Neural cell (in vitro differentiated cells): ENCODE measurements around the gene SH3PXD2A. TPM values are rescaled to one million over a fixed set of nuclear protein-coding genes. Genes with fewer than 3 reads are reported as not detected.

ENCODE experiments used
- H2AFZ ChIP-seq: fragments of 200-600, 300-800 bp; sonication (generic), shearing (Covaris generic); 2 replicates; pipeline ENCODE4 v1.6.0; 2014; ENCODE audit warnings: low read depth, mild to moderate bottlenecking, antibody characterized with exemption, low read length, moderate library complexity
- H3F3A ChIP-seq: fragments of 200-600 bp; shearing (Covaris generic); 2 replicates; pipeline ENCODE4 v1.6.1; 2016; ENCODE audit warnings: mild to moderate bottlenecking, moderate library complexity, mixed read lengths, antibody characterized with exemption, low read length; ENCODE audit not compliant: insufficient read depth, poor library complexity, severe bottlenecking
- H3K27ac ChIP-seq: fragments of 200-600, 300-800 bp; sonication (generic), shearing (Covaris generic); 2 replicates; pipeline ENCODE4 v1.5.1; 2014; ENCODE audit warnings: mild to moderate bottlenecking, low read length, moderate library complexity
- H3K27me3 ChIP-seq: fragments of 300-800, 200-600 bp; sonication (generic), shearing (Covaris generic); 2 replicates; pipeline ENCODE4 v1.6.0; 2014; ENCODE audit warnings: mild to moderate bottlenecking, low read depth, low read length, moderate library complexity; ENCODE audit not compliant: insufficient read depth
- H3K36me3 ChIP-seq: fragments of 300-800, 200-600 bp; sonication (generic), shearing (Covaris generic); 2 replicates; pipeline ENCODE4 v1.5.1; 2014; ENCODE audit warnings: mild to moderate bottlenecking, antibody characterized with exemption, low read length, moderate library complexity; ENCODE audit not compliant: insufficient read depth
- H3K4me2 ChIP-seq: fragments of 300-800, 200-600 bp; sonication (generic), shearing (Covaris generic); 2 replicates; pipeline ENCODE4 v1.6.0; 2014; ENCODE audit warnings: mild to moderate bottlenecking, low read length
- H3K4me3 ChIP-seq: fragments of 300-800, 200-600 bp; sonication (generic), shearing (Covaris generic); 2 replicates; pipeline ENCODE4 v1.5.1; 2014; ENCODE audit warnings: mild to moderate bottlenecking, low read length, moderate library complexity
- H3K79me2 ChIP-seq: fragments of 200-600 bp; shearing (Covaris generic); replicated peaks from 2 replicates; pipeline ENCODE4 v1.6.0; 2014; ENCODE audit warnings: mild to moderate bottlenecking, low read length, moderate library complexity; ENCODE audit not compliant: insufficient read depth
- H3K9ac ChIP-seq: fragments of 300-800, 200-600 bp; sonication (generic), shearing (Covaris generic); 2 replicates; pipeline ENCODE4 v1.6.1; 2016; ENCODE audit warnings: mild to moderate bottlenecking, low read length, mixed read lengths
- H3K9me2 ChIP-seq: fragments of 200-600 bp; shearing (Covaris generic); 2 replicates; pipeline ENCODE4 v1.6.1; 2016; ENCODE audit warnings: mild to moderate bottlenecking, low read length, mixed read lengths; ENCODE audit not compliant: insufficient read depth
- H3K9me3 ChIP-seq: fragments of 200-600, 300-800 bp; sonication (generic), shearing (Covaris generic); 2 replicates; pipeline ENCODE4 v1.6.1; 2016; ENCODE audit warnings: mild to moderate bottlenecking, mixed run types, low read length, moderate library complexity, mixed read lengths
- H4K20me1 ChIP-seq: fragments of 200-600 bp; shearing (Covaris generic); 2 replicates; pipeline ENCODE4 v1.6.1; 2016; ENCODE audit warnings: mild to moderate bottlenecking, mixed run types; ENCODE audit not compliant: insufficient read depth
- EZH2 ChIP-seq: fragments of 200-600, 300-800 bp; shearing (Covaris generic), sonication (generic); IDR thresholded peaks from 2 replicates; pipeline ENCODE4 v1.6.1; 2014; ENCODE audit warnings: antibody characterized with exemption, low read length, borderline replicate concordance, mild to moderate bottlenecking; ENCODE audit not compliant: insufficient read depth, poor library complexity, severe bottlenecking
- POLR2AphosphoS5 ChIP-seq: IDR thresholded peaks from 2 replicates; pipeline ENCODE4 v1.6.1; 2012
- SMC3 ChIP-seq: fragments of 450-650 bp; conservative IDR thresholded peaks from 2 replicates; pipeline ENCODE4 v1.6.1; 2014; ENCODE audit warnings: antibody characterized with exemption, mild to moderate bottlenecking, moderate library complexity; ENCODE audit not compliant: poor library complexity
- TAF1 ChIP-seq: IDR thresholded peaks from 2 replicates; pipeline ENCODE4 v1.6.1; 2012; ENCODE audit warnings: low read depth
- polyA plus RNA-seq: library from polyadenylated mRNA; depleted of rRNA; stranded (reverse); fragments of >200 nt; gene quantifications from 2 replicates; pipeline ENCODE4 v1.2.3, GENCODE V29; 2014
- TF ChIP-seq, protein P1 (sequence below): IDR thresholded peaks from 2 replicates; pipeline ENCODE4 v1.6.1; 2012; ENCODE audit warnings: borderline replicate concordance
- TF ChIP-seq, protein P2 (sequence below): fragments of 450-650 bp; IDR thresholded peaks from 2 replicates; pipeline ENCODE4 v1.5.1; 2014; ENCODE audit warnings: antibody characterized with exemption, mild to moderate bottlenecking, moderate library complexity; ENCODE audit not compliant: poor library complexity, severe bottlenecking

SH3PXD2A gene
- polyA plus RNA-seq, 1 donor from 2014 or later = 5.2 TPM

DNA sequence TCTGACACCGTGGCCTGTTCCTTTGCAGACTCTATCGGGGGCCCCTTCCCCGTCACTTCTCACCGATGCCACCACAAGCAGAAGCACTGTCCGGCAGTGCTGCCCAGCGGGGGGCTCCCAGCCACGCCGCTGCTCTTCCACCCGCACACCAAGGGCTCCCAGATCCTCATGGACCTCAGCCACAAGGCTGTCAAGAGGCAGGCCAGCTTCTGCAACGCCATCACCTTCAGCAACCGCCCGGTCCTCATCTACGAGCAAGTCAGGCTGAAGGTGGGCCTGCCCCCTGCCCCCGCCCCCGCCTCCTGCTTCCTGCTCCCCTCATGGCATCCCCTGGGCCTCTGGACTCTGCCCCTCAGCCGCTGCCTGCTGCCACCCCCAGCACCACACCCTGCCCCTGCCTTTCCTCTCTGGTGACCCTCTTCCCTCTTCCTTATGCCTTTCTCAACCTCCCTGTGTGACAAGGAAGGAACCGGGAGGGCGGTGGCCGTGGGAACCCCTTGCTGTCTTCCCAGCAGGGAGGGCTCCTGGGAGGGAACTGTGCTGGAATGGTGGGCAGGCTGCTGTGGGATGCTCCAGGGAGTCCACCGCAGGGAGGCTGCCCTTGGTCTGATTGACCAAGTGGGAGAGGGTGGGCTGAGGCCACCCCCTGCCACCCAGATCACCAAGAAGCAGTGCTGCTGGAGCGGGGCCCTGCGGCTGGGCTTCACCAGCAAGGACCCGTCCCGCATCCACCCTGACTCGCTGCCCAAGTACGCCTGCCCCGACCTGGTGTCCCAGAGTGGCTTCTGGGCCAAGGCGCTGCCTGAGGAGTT is 284.3 kb downstream of the SH3PXD2A start:
- H3K27ac ChIP-seq = no peak overlapping the region
- H3K27me3 ChIP-seq = no peaks in the 10 kb centered on the region
- TF ChIP-seq, protein P1, sequence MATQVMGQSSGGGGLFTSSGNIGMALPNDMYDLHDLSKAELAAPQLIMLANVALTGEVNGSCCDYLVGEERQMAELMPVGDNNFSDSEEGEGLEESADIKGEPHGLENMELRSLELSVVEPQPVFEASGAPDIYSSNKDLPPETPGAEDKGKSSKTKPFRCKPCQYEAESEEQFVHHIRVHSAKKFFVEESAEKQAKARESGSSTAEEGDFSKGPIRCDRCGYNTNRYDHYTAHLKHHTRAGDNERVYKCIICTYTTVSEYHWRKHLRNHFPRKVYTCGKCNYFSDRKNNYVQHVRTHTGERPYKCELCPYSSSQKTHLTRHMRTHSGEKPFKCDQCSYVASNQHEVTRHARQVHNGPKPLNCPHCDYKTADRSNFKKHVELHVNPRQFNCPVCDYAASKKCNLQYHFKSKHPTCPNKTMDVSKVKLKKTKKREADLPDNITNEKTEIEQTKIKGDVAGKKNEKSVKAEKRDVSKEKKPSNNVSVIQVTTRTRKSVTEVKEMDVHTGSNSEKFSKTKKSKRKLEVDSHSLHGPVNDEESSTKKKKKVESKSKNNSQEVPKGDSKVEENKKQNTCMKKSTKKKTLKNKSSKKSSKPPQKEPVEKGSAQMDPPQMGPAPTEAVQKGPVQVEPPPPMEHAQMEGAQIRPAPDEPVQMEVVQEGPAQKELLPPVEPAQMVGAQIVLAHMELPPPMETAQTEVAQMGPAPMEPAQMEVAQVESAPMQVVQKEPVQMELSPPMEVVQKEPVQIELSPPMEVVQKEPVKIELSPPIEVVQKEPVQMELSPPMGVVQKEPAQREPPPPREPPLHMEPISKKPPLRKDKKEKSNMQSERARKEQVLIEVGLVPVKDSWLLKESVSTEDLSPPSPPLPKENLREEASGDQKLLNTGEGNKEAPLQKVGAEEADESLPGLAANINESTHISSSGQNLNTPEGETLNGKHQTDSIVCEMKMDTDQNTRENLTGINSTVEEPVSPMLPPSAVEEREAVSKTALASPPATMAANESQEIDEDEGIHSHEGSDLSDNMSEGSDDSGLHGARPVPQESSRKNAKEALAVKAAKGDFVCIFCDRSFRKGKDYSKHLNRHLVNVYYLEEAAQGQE = no peak
- TF ChIP-seq POLR2AphosphoS5 = no peak
- no peak for TF ChIP-seq SMC3
- TF ChIP-seq EZH2 = no peak
- H3K4me2 ChIP-seq = no peak overlapping the region
- H2AFZ ChIP-seq = no peak overlapping the region
- no peaks in the 10 kb centered on the region for H3K79me2 ChIP-seq
- H4K20me1 ChIP-seq = no peaks in the 10 kb centered on the region
- no peaks in the 10 kb centered on the region for H3K9me2 ChIP-seq
- no peak overlapping the region for H3K9ac ChIP-seq
- H3F3A ChIP-seq = no peaks in the 10 kb centered on the region
- H3K4me3 ChIP-seq = no peak overlapping the region
- H3K36me3 ChIP-seq = no peaks in the 10 kb centered on the region
- H3K9me3 ChIP-seq = no peaks in the 10 kb centered on the region

DNA sequence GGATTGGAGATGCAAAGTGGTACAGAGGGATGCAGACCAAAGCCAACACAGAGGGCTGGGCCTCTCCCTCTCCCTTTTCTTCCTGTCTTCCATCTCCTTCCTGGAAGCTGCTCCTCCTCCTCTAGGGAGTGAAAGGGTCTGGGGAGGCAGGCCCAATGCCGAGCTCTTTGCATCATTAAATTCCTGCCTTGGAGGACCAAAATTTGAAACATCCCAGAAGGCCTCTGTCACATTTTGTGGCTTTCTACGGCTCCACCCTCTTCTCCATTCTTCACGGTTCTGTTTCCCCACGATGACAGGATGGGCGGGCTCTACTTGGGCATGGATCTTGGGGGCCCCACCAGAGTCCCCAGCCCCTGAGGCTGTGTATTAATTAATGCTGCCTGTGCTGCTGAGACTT is 285.5 kb downstream of the SH3PXD2A start:
- no peaks in the 10 kb centered on the region for H4K20me1 ChIP-seq
- no peaks in the 10 kb centered on the region for H3K27me3 ChIP-seq
- no peak overlapping the region for H3K4me2 ChIP-seq
- H3K9me3 ChIP-seq = no peaks in the 10 kb centered on the region
- no peak overlapping the region for H2AFZ ChIP-seq
- no peak overlapping the region for H3K27ac ChIP-seq
- no peaks in the 10 kb centered on the region for H3K9me2 ChIP-seq
- no peaks in the 10 kb centered on the region for H3F3A ChIP-seq
- TF ChIP-seq EZH2 (no peak), POLR2AphosphoS5 (no peak), TAF1 (no peak)
- TF ChIP-seq, protein P2, sequence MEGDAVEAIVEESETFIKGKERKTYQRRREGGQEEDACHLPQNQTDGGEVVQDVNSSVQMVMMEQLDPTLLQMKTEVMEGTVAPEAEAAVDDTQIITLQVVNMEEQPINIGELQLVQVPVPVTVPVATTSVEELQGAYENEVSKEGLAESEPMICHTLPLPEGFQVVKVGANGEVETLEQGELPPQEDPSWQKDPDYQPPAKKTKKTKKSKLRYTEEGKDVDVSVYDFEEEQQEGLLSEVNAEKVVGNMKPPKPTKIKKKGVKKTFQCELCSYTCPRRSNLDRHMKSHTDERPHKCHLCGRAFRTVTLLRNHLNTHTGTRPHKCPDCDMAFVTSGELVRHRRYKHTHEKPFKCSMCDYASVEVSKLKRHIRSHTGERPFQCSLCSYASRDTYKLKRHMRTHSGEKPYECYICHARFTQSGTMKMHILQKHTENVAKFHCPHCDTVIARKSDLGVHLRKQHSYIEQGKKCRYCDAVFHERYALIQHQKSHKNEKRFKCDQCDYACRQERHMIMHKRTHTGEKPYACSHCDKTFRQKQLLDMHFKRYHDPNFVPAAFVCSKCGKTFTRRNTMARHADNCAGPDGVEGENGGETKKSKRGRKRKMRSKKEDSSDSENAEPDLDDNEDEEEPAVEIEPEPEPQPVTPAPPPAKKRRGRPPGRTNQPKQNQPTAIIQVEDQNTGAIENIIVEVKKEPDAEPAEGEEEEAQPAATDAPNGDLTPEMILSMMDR = no peak
- TF ChIP-seq, protein P1 = no peak
- H3K9ac ChIP-seq = no peak overlapping the region
- no peaks in the 10 kb centered on the region for H3K79me2 ChIP-seq
- H3K36me3 ChIP-seq = no peaks in the 10 kb centered on the region
- H3K4me3 ChIP-seq = no peak overlapping the region
